Measurements from ENCODE around the gene CYB5R3. TPM values are rescaled to one million over a fixed set of nuclear protein-coding genes. Genes with fewer than 3 reads are reported as not detected.

Gene CYB5R3
- total RNA-seq, 1 donor from 2014 or later, result 181 TPM

DNA sequence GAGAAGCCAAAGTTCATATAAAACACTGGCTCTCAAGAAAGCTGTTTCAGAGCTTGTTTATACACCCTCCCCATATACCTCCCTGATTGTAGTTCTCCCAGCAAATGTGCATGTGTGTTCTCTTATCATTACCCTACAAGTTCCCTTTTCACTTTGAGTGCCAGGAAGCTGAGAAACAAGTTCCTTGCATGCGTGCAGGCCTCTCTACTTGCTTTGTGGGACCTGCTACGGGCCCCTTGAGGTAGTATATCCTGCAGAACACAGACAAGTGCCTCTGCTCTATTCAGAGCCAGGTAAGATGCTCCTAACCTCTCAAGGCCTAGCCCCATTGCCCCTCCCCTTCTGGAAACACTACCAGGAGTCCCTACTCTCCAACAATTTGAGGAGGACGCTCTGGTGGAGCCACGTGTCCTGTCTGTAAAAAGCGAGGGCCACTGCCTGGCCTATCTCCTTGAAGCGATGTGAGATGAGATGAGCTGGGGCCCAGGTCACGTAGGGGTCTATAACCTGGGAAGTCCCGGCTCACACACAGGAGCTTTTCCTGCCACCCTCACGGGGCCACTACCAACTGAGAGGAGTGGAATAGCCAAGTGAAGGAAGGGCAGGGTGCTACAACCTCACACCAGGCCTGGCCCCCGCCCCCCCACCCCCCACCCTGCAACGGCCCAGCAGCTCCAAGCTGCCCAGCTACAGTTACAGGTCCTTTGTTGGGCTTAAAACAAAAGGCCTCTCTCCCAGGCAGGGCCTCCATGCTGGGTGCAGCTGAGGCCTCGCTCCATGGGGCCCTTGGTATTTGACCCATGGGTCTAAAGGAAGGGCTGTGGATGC, 6.2 kb downstream of the CYB5R3 start:
- H3K27ac Mint-ChIP-seq (ENCODE audit: unreplicated experiment), result no peak overlapping the region
- H3K36me3 ChIP-seq (ENCODE audit: insufficient read depth, low read length), result no peaks in the 10 kb centered on the region
- H3K79me2 ChIP-seq (ENCODE audit: insufficient read depth, low read length), result peaks cover 91% of the 10 kb centered on the region
- H3K9me3 Mint-ChIP-seq (ENCODE audit: unreplicated experiment), result no peaks in the 10 kb centered on the region
- peaks cover 74% of the 10 kb centered on the region for H4K20me1 ChIP-seq (ENCODE audit: insufficient read depth, low read length)
- no peak overlapping the region for H3K4me2 ChIP-seq (ENCODE audit: low read length)
- TF ChIP-seq EZH2 (IDR thresholded peaks at IDR 0.05; ENCODE audit: insufficient read depth, low read length) (no peak), CTCF (IDR thresholded peaks at IDR 0.05; ENCODE audit: insufficient read depth, low read depth, low read length) (no peak)
- peaks cover 32% of the 10 kb centered on the region for H3K4me1 ChIP-seq (ENCODE audit: insufficient read depth, low read length)
- H3K9ac ChIP-seq (ENCODE audit: low read length), result no peak overlapping the region
- FAIRE-seq, result no peak
- no peaks in the 10 kb centered on the region for H3K27me3 ChIP-seq (ENCODE audit: insufficient read depth, low read length)
- H3K27me3 Mint-ChIP-seq (ENCODE audit: low read depth, unreplicated experiment), result no peaks in the 10 kb centered on the region
- H3K36me3 Mint-ChIP-seq (ENCODE audit: low read depth, unreplicated experiment), result no peaks in the 10 kb centered on the region
- no peak for DNase-seq (ENCODE audit: low read depth)
- H2AFZ ChIP-seq (ENCODE audit: low read depth, low read length), result no peak overlapping the region
- H3K4me3 ChIP-seq (ENCODE audit: insufficient read depth, low read depth, low read length), result no peak overlapping the region
- H3K27ac ChIP-seq (ENCODE audit: low read depth, low read length), result no peak overlapping the region
- peaks cover 33% of the 10 kb centered on the region for H3K4me1 Mint-ChIP-seq (ENCODE audit: low read depth, unreplicated experiment)
- no peak overlapping the region for H3K4me3 Mint-ChIP-seq (ENCODE audit: unreplicated experiment)
- no peaks in the 10 kb centered on the region for H3K9me3 ChIP-seq (ENCODE audit: insufficient read depth, low read depth, low read length)

- no peak for TF ChIP-seq CTCF (IDR thresholded peaks at IDR 0.05; ENCODE audit: insufficient read depth, low read depth, low read length)
- Histone ChIP-seq H2AFZ (ENCODE audit: low read depth, low read length) (no peak overlapping the region), H3K27me3 (ENCODE audit: insufficient read depth, low read length) (no peaks in the 10 kb centered on the region), H3K4me1 (ENCODE audit: insufficient read depth, low read length) (peaks cover 29% of the 10 kb centered on the region), H3K4me3 (ENCODE audit: insufficient read depth, low read depth, low read length) (no peak overlapping the region), H3K9ac (ENCODE audit: low read length) (no peak overlapping the region), H4K20me1 (ENCODE audit: insufficient read depth, low read length) (peaks cover 69% of the 10 kb centered on the region), H3K27ac (ENCODE audit: low read depth, low read length) (no peak overlapping the region), H3K4me2 (ENCODE audit: low read length) (no peak overlapping the region), H3K79me2 (ENCODE audit: insufficient read depth, low read length) (peaks cover 91% of the 10 kb centered on the region), H3K36me3 (ENCODE audit: insufficient read depth, low read length) (no peaks in the 10 kb centered on the region), H3K9me3 (ENCODE audit: insufficient read depth, low read depth, low read length) (no peaks in the 10 kb centered on the region)
- Mint-ChIP-seq H3K4me1 (ENCODE audit: low read depth, unreplicated experiment) (peaks cover 29% of the 10 kb centered on the region), H3K9me3 (ENCODE audit: unreplicated experiment) (no peaks in the 10 kb centered on the region), H3K27me3 (ENCODE audit: low read depth, unreplicated experiment) (no peaks in the 10 kb centered on the region), H3K36me3 (ENCODE audit: low read depth, unreplicated experiment) (no peaks in the 10 kb centered on the region), H3K4me3 (ENCODE audit: unreplicated experiment) (no peak overlapping the region), H3K27ac (ENCODE audit: unreplicated experiment) (no peak overlapping the region)
- FAIRE-seq (no peak), DNase-seq (ENCODE audit: low read depth) (no peak)
Observed at GRCh38 chr22:42641801-42642413, 7.3 kb downstream of the CYB5R3 start.

Data from astrocyte (in vitro differentiated cells and primary cell).